Esophagus squamous epithelium (tissue), 5 donors: ENCODE measurements around the gene PGS1. TPM values are rescaled to one million over a fixed set of nuclear protein-coding genes. Genes with fewer than 3 reads are reported as not detected.

Experiments
- DNase-seq: peaks from one replicate; lab custom pipeline; 2025; lab: John Stamatoyannopoulos, UW
- H3K27ac ChIP-seq, 4 donors: fragments of 200-600 bp; sonication (generic); one replicate each; pipeline ENCODE4 v1.5.1; 2016 to 2019; ENCODE audit warnings: mild to moderate bottlenecking in 1 of 4
- H3K27me3 ChIP-seq, 4 donors: fragments of 200-600 bp; sonication (generic); 1 replicate in 3 of 4; 2 replicates in 1 of 4; pipeline versions ENCODE4 v1.5.1 to v1.6.0; 2017 to 2021; ENCODE audit warnings: antibody characterized with exemption in 1 of 4
- H3K36me3 ChIP-seq, 3 donors: fragments of 200-600 bp; sonication (generic); one replicate each; pipeline ENCODE4 v1.5.1; 2016 to 2019
- H3K4me1 ChIP-seq, 3 donors: fragments of 200-600 bp; sonication (generic); one replicate each; pipeline ENCODE4 v1.5.1; 2017 to 2019
- H3K4me3 ChIP-seq, 4 donors: fragments of 200-600 bp; sonication (generic); 1 replicate in 3 of 4; 2 replicates in 1 of 4; pipeline ENCODE4 v1.5.1; 2016 to 2019; ENCODE audit warnings: mild to moderate bottlenecking in 2 of 4, moderate library complexity in 1 of 4
- H3K9me3 ChIP-seq, 3 donors: fragments of 200-600 bp; sonication (generic); one replicate each; pipeline ENCODE4 v1.5.1; 2016 to 2019
- POLR2A ChIP-seq, 4 donors: fragments of 450-650 bp; IDR thresholded peaks; one replicate each; pipeline ENCODE4 v1.6.1; 2017; ENCODE audit warnings: antibody characterized with exemption in 4 of 4, mild to moderate bottlenecking in 4 of 4, moderate library complexity in 3 of 4
- WGBS, 2 donors: methylation state at CpG; one replicate each; pipeline ENCODE4 v1.1.5; 2018; 5-methylcytosine and 5-hydroxymethylcytosine counted together
- intact Hi-C: fragments of 100-400 bp; cut with DNase I; formaldehyde crosslinking; loops from one replicate; pipeline ENCODE4 v1.15.0; 2022
- total RNA-seq, 4 donors: library from RNA; depleted of rRNA; stranded (reverse); fragments of >200 nt; gene quantifications; one replicate each; pipeline ENCODE4 v1.1.0, GENCODE V29; 2016
- TF ChIP-seq, protein P1 (sequence below), 6 experiments: fragments of 450-650 bp in 4 of 6; fragments of 200-600 bp in 2 of 6; sonication (generic) in 2 of 6; IDR thresholded peaks; one replicate each; pipeline ENCODE4 v1.5.1; 2016 to 2019; ENCODE audit warnings: antibody characterized with exemption in 6 of 6, mild to moderate bottlenecking in 4 of 6, moderate library complexity in 4 of 6
- donor health status: DM: yes; HTN: yes; CAD: no.

PGS1 gene
- total RNA-seq, 4 donors from 2014 or later: 18.6 to 32.4 (median 23.0) TPM

DNA sequence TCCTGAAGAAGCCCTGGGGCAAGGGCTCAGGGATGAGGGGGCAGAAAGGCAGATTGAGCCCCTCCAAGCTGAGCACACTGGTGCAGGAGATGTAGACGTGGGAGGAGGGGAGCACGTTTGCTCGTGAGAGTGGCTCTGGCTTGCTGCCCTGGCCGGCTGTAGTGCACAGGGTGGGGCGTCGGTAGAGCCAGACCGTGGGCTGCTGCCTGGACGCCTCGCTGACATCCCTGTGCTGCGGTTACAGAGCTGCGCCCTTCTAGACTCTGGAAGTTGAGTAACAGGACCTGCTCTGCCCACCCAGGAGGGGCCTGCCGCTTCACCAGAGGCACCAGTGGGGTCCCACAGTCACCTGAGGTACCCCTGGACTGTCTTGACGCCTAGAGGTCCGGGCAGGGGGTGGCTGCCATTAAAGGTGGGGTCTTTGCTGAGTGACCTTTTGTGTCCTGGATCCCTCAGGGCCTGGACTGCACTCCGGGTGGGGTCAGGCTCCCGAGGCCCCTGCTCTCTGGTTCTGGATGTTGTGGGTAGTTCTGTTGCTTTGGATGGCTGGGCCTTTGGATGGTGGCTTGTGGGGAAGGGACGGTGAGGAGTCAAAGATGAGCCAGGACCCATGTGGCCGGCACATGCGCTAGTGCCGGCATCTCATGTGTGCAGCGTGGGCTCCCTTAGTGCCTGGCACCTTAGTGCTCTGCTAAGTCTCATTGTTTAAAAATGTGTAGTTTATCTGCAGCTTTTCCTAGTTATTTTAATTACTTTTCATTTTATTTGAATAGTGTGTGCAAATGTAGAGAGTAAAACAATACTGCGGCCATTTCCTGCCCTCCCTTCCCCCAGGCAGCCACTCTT, 41.7 kb downstream of the PGS1 start:
- DNase-seq: no peak
- peaks cover 5 to 70% (median 41%) of the 10 kb centered on the region in 3 donors for H3K4me1 ChIP-seq
- intact Hi-C loops: loop anchor here (5.0 kb wide), 1 partner anchor 58 kb away; the partner anchor contains the start of gene SOCS3
- no peaks in the 10 kb centered on the region for H3K27me3 ChIP-seq
- 69 to 84% methylated on average over 7 to 15 of the region's 22 CpGs for WGBS, 2 donors
- H3K36me3 ChIP-seq: peaks cover 8 to 89% (median 19%) of the 10 kb centered on the region in 3 donors
- no peak overlapping the region for H3K4me3 ChIP-seq
- H3K9me3 ChIP-seq: no peaks in the 10 kb centered on the region
- peak overlapping the region in 2 of 4 donors; percentile 2 to 54 for H3K27ac ChIP-seq
- TF ChIP-seq POLR2A (IDR thresholded peaks at IDR 0.05): no peak
- TF ChIP-seq, protein P1, sequence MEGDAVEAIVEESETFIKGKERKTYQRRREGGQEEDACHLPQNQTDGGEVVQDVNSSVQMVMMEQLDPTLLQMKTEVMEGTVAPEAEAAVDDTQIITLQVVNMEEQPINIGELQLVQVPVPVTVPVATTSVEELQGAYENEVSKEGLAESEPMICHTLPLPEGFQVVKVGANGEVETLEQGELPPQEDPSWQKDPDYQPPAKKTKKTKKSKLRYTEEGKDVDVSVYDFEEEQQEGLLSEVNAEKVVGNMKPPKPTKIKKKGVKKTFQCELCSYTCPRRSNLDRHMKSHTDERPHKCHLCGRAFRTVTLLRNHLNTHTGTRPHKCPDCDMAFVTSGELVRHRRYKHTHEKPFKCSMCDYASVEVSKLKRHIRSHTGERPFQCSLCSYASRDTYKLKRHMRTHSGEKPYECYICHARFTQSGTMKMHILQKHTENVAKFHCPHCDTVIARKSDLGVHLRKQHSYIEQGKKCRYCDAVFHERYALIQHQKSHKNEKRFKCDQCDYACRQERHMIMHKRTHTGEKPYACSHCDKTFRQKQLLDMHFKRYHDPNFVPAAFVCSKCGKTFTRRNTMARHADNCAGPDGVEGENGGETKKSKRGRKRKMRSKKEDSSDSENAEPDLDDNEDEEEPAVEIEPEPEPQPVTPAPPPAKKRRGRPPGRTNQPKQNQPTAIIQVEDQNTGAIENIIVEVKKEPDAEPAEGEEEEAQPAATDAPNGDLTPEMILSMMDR (IDR thresholded peaks at IDR 0.05): no peak

DNA sequence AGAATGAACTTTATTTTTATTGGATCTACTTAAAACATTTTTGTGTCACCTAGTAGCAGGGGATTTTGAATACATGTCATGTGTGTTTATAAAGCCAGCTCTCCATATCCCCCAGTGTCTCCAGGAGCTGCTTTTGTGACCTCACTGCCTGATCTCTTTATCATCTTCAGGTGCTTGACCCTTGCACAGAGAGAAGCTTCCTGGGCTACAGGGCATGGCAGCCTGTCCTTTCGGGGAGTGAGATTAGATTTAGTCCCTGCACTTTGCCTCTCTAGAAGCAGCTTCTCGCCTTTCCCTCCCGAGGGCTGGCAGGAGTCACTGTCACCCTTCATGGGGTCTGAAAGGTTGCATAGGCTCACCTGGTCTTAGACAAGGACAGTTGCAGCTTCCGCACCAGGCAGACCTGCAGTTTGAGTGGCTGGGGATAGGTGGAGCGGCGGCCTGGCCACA, 42.7 kb downstream of the PGS1 start:
- TF ChIP-seq, protein P1 (IDR thresholded peaks at IDR 0.05): no peak
- TF ChIP-seq POLR2A (IDR thresholded peaks at IDR 0.05): no peak
- no peaks in the 10 kb centered on the region for H3K9me3 ChIP-seq
- intact Hi-C loops: no loop called here
- H3K27me3 ChIP-seq: no peaks in the 10 kb centered on the region
- peaks cover 5 to 60% (median 33%) of the 10 kb centered on the region in 3 donors for H3K4me1 ChIP-seq
- 95% methylated on average over 2 of the region's 6 CpGs; no CpG with 5 or more reads in 1 of the 2 donors for WGBS, 2 donors
- peaks cover 8 to 89% (median 23%) of the 10 kb centered on the region in 3 donors for H3K36me3 ChIP-seq
- H3K4me3 ChIP-seq: no peak overlapping the region
- no peak overlapping the region for H3K27ac ChIP-seq
- no peak for DNase-seq

DNA sequence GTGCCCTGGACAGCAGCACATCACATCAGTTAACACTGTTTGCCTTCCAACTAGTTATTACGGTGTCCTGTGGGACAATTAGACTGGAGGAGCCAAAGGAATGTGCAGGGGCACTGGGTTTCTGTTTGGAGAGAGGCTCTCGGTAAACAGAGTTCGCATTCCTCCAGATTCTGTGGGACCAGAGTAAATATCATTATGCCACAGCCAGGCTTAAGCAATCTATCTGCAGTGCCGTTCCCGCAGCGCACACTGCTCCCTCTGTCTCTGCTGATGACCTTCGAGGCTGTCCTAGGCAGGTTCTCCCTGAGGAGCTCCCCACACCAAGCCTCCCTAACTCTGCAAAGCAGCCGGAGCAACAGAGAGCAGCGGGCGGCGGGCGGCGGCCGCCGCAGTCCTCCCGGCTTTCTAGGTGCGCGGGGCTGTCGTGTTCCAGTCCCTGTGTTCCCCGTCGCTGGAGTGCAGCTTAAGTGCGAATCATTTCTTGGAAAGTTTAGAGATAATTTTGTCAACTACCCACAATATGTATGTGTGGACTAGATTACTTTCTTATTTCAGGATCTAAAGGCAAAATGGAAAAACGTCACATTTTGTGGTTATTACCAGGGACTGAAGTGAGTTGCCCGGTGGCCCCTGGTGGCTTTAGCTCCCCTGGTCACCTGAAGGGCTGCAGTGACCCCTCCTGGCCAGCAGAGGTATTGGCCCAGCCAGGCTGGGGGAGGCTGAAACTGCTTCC, 43.3 kb downstream of the PGS1 start:
- no peak for TF ChIP-seq POLR2A (IDR thresholded peaks at IDR 0.05)
- TF ChIP-seq, protein P1 (IDR thresholded peaks at IDR 0.05): peak; percentile 93 to 99 (median 98)
- WGBS, 2 donors: 67 to 72% methylated on average over 14 to 24 of the region's 24 CpGs
- Histone ChIP-seq H3K9me3 (no peaks in the 10 kb centered on the region), H3K27ac (peak overlapping the region in 1 of 4 donors; percentile 10), H3K4me1 (peaks cover 5 to 54% (median 27%) of the 10 kb centered on the region in 3 donors), H3K27me3 (no peaks in the 10 kb centered on the region), H3K36me3 (peaks cover 12 to 89% (median 29%) of the 10 kb centered on the region in 3 donors), H3K4me3 (no peak overlapping the region)
- no peak for DNase-seq
- intact Hi-C loops: no loop called here

DNA sequence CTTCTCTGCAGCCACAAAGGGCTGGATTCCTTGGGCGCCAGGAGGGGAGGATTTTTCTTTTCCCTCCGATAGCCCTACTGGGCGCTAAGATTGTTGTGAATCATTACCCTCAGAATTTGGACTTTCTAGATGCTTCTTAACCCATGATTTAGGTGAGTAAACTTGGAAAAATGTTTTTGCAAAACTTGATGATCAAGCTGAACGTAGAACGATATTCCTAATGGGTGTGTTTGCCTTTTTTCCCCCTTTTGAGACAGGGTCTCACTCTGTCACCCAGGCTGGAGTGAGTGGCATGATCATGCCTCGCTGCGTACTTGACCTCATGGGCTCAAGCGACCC, 43.8 kb downstream of the PGS1 start:
- no peak for DNase-seq
- intact Hi-C loops: no loop called here
- Histone ChIP-seq H3K27me3 (no peaks in the 10 kb centered on the region), H3K36me3 (peaks cover 12 to 89% (median 32%) of the 10 kb centered on the region in 3 donors), H3K4me1 (peaks cover 4 to 49% (median 23%) of the 10 kb centered on the region in 3 donors), H3K9me3 (no peaks in the 10 kb centered on the region), H3K4me3 (no peak overlapping the region), H3K27ac (no peak overlapping the region)
- WGBS, 2 donors: 70 to 81% methylated on average over 6 to 8 of the region's 8 CpGs
- no peak for TF ChIP-seq POLR2A (IDR thresholded peaks at IDR 0.05)
- TF ChIP-seq, protein P1 (IDR thresholded peaks at IDR 0.05): peak in 1 of 6 experiments; percentile 26
